Adipocyte (in vitro differentiated cells): Measurements from ENCODE around the gene PRSS57.
A peak's percentile ranks its signal among the peaks of the same experiment; 100 is the strongest.

ENCODE experiments used
- DNase-seq: peaks from one replicate; pipeline ENCODE4 v3.0.0-alpha.2; 2015; ENCODE audit warnings: low read depth
- H3K27me3 ChIP-seq: replicated peaks from 2 replicates; pipeline ENCODE4 v1.7.0; 2013; ENCODE audit warnings: mild to moderate bottlenecking, low read length, moderate library complexity; ENCODE audit not compliant: control insufficient read depth, insufficient read depth
- H3K36me3 ChIP-seq: 2 replicates; pipeline ENCODE4 v1.7.0; 2013; ENCODE audit warnings: low read length, mild to moderate bottlenecking, moderate library complexity; ENCODE audit not compliant: control insufficient read depth, insufficient read depth, severe bottlenecking
- H3K4me1 ChIP-seq: 2 replicates; pipeline ENCODE4 v1.7.0; 2013; ENCODE audit warnings: mild to moderate bottlenecking, low read length, moderate library complexity; ENCODE audit not compliant: control insufficient read depth, insufficient read depth
- H3K4me3 ChIP-seq: 2 replicates; pipeline ENCODE4 v1.7.0; 2013; ENCODE audit warnings: mild to moderate bottlenecking, low read length, moderate library complexity
- H3K9ac ChIP-seq: 2 replicates; pipeline ENCODE4 v1.7.0; 2013; ENCODE audit warnings: mild to moderate bottlenecking, low read length, moderate library complexity
- H3K9me3 ChIP-seq: 2 replicates; pipeline ENCODE4 v1.7.0; 2013; ENCODE audit warnings: mild to moderate bottlenecking, low read length, moderate library complexity; ENCODE audit not compliant: control insufficient read depth

Gene PRSS57

DNA sequence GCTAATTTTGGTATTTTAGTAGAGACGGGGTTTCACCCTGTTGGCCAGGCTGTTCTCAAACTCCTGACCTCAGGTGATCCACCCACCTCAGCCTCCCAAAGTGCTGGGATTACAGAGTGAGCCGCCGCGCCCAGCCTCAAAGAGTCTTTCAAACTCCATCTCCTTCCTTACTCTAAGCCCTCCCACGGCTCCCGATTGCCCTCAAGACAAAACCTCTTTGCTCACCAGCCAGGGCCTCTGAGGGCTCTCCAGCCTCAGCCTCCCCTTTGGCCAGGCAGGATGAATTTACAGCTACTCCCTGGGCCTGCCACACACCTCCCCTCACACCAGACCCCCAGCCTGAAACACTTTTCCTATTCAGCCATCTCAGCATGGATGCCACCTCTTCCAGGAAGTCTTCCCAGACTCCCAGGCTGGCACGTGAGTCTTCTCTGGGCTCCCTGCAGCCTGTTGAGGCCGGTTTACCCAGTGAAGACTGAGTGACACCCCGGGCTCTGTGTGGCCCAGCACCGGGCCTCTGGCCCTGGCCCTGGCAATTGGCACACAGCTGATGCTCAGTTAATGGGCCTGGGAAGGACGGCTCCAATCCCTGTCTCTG lies 7.6 kb downstream of the PRSS57 start:
- H3K9ac ChIP-seq: no peak overlapping the region
- no peaks in the 10 kb centered on the region for H3K27me3 ChIP-seq
- peaks cover 3% of the 10 kb centered on the region for H3K4me1 ChIP-seq
- no peak overlapping the region for H3K4me3 ChIP-seq
- DNase-seq: no peak
- no peaks in the 10 kb centered on the region for H3K9me3 ChIP-seq
- H3K36me3 ChIP-seq: no peaks in the 10 kb centered on the region

DNA sequence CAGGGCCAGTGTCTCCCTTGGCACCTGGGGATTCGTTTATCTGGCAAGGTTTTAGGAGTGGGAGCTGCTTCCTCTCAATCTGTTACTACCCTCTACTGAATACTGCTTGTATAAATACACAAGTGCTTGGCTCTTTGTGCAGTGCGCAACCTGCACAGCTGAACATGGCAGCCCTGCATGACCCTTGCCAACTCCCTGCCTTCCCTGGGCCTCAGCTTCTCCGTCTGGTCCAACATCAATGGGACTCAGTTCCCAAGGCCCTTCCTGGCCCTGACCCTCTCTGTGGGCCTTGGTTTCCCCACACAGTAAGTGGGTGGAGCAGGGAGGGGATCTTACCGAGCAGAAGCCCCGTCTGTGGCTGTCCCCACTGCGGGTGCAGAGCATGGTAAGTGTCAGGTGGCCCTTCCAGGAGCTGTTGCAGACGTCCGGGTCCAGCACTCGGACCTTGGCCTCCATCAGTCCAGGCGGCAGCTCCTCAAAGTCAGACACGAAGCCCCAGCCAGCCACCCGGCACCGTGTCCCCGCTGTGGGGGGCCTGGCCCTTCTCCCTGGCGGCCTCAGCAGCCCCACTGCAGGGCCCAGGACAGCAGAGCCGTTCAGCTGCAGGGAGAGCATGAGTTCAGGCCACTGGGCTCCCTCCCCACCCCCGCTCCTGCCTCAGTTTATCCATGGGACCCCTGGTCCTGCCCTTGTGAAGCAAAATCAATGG lies 8.5 kb downstream of the PRSS57 start:
- peaks cover 3% of the 10 kb centered on the region for H3K36me3 ChIP-seq
- no peak for DNase-seq
- no peaks in the 10 kb centered on the region for H3K9me3 ChIP-seq
- H3K4me1 ChIP-seq: peaks cover 3% of the 10 kb centered on the region
- no peak overlapping the region for H3K9ac ChIP-seq
- H3K27me3 ChIP-seq: no peaks in the 10 kb centered on the region
- no peak overlapping the region for H3K4me3 ChIP-seq

- Histone ChIP-seq H3K36me3 (peaks cover 9% of the 10 kb centered on the region), H3K9me3 (no peaks in the 10 kb centered on the region), H3K4me1 (peaks cover 6% of the 10 kb centered on the region), H3K9ac (no peak overlapping the region), H3K27me3 (no peaks in the 10 kb centered on the region), H3K4me3 (no peak overlapping the region)
- DNase-seq: no peak
Observed at GRCh38 chr19:685454-685931, 9.8 kb downstream of the PRSS57 start.

GRCh38 chr19:682678-683320 lies 12.5 kb downstream of the PRSS57 start:
- peaks cover 19% of the 10 kb centered on the region for H3K4me1 ChIP-seq
- H3K36me3 ChIP-seq: peaks cover 9% of the 10 kb centered on the region
- H3K4me3 ChIP-seq: no peak overlapping the region
- no peaks in the 10 kb centered on the region for H3K9me3 ChIP-seq
- no peak for DNase-seq
- H3K9ac ChIP-seq: no peak overlapping the region
- no peaks in the 10 kb centered on the region for H3K27me3 ChIP-seq

DNA sequence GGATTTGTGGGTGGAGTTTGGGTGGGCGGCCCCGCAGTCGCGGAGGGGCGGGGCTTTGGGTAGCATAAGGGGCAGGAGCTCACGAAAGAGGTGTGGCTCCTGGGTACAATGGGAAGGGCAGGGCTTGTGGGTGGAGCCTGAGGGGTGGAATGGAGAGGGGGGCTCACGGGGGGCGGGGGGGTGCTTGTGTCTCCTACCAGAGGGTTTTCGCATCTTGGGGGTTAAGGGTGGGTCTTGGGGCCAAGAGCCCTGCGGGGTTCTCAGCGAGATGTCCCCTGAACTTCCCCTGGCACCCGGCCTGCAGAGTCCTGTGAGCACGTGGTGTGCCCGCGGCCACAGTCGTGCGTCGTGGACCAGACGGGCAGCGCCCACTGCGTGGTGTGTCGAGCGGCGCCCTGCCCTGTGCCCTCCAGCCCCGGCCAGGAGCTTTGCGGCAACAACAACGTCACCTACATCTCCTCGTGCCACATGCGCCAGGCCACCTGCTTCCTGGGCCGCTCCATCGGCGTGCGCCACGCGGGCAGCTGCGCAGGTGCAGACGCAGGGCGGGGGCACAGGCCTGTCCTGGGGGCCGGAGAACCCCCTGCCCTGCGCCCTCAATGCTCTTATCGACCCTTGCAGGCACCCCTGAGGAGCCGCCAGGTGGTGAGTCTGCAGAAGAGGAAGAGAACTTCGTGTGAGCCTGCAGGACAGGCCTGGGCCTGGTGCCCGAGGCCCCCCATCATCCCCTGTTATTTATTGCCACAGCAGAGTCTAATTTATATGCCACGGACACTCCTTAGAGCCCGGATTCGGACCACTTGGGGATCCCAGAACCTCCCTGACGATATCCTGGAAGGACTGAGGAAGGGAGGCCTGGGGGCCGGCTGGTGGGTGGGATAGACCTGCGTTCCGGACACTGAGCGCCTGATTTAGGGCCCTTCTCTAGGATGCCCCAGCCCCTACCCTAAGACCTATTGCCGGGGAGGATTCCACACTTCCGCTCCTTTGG lies 13.9 kb downstream of the PRSS57 start:
- DNase-seq: no peak
- H3K4me3 ChIP-seq: no peak overlapping the region
- H3K36me3 ChIP-seq: peaks cover 9% of the 10 kb centered on the region
- H3K27me3 ChIP-seq: no peaks in the 10 kb centered on the region
- peaks cover 21% of the 10 kb centered on the region for H3K4me1 ChIP-seq
- no peaks in the 10 kb centered on the region for H3K9me3 ChIP-seq
- H3K9ac ChIP-seq: no peak overlapping the region

- H3K27me3 ChIP-seq: no peaks in the 10 kb centered on the region
- H3K4me3 ChIP-seq: peak overlapping the region; percentile 74
- peak; percentile 99 for DNase-seq
- H3K9me3 ChIP-seq: no peaks in the 10 kb centered on the region
- peaks cover 9% of the 10 kb centered on the region for H3K36me3 ChIP-seq
- peaks cover 26% of the 10 kb centered on the region for H3K4me1 ChIP-seq
- H3K9ac ChIP-seq: peak overlapping the region; percentile 90
Observed at GRCh38 chr19:680287-681028, 14.8 kb downstream of the PRSS57 start.

- Histone ChIP-seq H3K4me3 (peak overlapping the region; percentile 72), H3K4me1 (peaks cover 33% of the 10 kb centered on the region), H3K27me3 (no peaks in the 10 kb centered on the region), H3K36me3 (peaks cover 9% of the 10 kb centered on the region), H3K9ac (peak overlapping the region; percentile 90), H3K9me3 (no peaks in the 10 kb centered on the region)
- peak; percentile 87 for DNase-seq
Observed at GRCh38 chr19:679418-680286, 15.6 kb downstream of the PRSS57 start.

- peaks cover 33% of the 10 kb centered on the region for H3K4me1 ChIP-seq
- H3K36me3 ChIP-seq: peaks cover 9% of the 10 kb centered on the region
- H3K4me3 ChIP-seq: peak overlapping the region; percentile 72
- no peaks in the 10 kb centered on the region for H3K9me3 ChIP-seq
- no peaks in the 10 kb centered on the region for H3K27me3 ChIP-seq
- H3K9ac ChIP-seq: peak overlapping the region; percentile 90
- no peak for DNase-seq
Observed at GRCh38 chr19:678791-679388, 16.4 kb downstream of the PRSS57 start.

DNA sequence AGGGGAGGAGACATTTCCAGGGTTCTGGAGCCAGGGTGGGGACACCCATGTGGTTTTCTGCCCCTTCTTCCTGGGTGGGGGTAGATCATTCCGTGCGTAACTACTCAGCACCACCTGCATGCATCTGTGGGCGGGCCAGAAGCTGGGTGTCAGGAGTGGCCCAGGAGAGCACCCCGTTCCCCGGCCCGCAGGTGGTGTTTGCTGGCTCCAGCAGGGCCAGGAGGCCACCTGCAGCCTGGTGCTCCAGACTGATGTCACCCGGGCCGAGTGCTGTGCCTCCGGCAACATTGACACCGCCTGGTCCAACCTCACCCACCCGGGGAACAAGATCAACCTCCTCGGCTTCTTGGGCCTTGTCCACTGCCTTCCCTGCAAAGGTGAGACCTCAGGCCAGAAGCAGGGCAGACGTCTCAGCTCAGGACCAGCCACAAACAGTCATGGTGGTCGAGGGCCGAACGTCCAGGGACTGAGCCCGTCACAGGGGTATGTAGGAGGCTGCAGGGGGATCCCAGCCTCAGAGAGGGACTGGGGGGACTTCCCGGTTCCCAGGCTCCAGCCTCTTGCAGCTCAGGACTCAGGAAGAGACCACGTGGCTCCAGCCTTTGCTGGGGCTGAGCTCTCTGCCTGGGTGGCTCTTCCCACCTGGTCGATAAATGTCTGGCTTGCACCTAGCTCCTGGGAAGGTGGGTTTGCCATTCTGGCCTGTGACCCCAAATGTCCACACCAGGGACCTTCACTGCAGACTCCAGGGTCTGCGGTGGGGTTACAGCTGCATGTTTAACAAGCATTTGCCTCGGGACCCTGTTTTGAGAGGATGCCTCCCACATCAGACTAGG lies 17.4 kb downstream of the PRSS57 start:
- Histone ChIP-seq H3K36me3 (peaks cover 9% of the 10 kb centered on the region), H3K27me3 (no peaks in the 10 kb centered on the region), H3K4me1 (peaks cover 38% of the 10 kb centered on the region), H3K9me3 (no peaks in the 10 kb centered on the region), H3K9ac (peak overlapping the region; percentile 99), H3K4me3 (peak overlapping the region; percentile 72)
- DNase-seq: peak; percentile 27
